ENCODE results near the gene DNMT1. TPM values are rescaled to one million over a fixed set of nuclear protein-coding genes. Genes with fewer than 3 reads are reported as not detected.

DNMT1 gene
- total RNA-seq, 1 experiment from 2014 or later, result 168 TPM

- POLR2A ChIA-PET, result no interaction called here
- TF ChIP-seq, protein P1, sequence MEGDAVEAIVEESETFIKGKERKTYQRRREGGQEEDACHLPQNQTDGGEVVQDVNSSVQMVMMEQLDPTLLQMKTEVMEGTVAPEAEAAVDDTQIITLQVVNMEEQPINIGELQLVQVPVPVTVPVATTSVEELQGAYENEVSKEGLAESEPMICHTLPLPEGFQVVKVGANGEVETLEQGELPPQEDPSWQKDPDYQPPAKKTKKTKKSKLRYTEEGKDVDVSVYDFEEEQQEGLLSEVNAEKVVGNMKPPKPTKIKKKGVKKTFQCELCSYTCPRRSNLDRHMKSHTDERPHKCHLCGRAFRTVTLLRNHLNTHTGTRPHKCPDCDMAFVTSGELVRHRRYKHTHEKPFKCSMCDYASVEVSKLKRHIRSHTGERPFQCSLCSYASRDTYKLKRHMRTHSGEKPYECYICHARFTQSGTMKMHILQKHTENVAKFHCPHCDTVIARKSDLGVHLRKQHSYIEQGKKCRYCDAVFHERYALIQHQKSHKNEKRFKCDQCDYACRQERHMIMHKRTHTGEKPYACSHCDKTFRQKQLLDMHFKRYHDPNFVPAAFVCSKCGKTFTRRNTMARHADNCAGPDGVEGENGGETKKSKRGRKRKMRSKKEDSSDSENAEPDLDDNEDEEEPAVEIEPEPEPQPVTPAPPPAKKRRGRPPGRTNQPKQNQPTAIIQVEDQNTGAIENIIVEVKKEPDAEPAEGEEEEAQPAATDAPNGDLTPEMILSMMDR (IDR thresholded peaks at IDR 0.05), result no peak
- TF ChIP-seq SIN3A (IDR thresholded peaks at IDR 0.05; ENCODE audit: borderline replicate concordance, insufficient read depth, low read depth, low read length) (no peak), TCF7L2 (IDR thresholded peaks at IDR 0.05; ENCODE audit: low read depth, low read length) (no peak), POLR2AphosphoS5 (IDR thresholded peaks at IDR 0.05; ENCODE audit: low read depth, low read length) (no peak)
- TF ChIP-seq, protein P2, sequence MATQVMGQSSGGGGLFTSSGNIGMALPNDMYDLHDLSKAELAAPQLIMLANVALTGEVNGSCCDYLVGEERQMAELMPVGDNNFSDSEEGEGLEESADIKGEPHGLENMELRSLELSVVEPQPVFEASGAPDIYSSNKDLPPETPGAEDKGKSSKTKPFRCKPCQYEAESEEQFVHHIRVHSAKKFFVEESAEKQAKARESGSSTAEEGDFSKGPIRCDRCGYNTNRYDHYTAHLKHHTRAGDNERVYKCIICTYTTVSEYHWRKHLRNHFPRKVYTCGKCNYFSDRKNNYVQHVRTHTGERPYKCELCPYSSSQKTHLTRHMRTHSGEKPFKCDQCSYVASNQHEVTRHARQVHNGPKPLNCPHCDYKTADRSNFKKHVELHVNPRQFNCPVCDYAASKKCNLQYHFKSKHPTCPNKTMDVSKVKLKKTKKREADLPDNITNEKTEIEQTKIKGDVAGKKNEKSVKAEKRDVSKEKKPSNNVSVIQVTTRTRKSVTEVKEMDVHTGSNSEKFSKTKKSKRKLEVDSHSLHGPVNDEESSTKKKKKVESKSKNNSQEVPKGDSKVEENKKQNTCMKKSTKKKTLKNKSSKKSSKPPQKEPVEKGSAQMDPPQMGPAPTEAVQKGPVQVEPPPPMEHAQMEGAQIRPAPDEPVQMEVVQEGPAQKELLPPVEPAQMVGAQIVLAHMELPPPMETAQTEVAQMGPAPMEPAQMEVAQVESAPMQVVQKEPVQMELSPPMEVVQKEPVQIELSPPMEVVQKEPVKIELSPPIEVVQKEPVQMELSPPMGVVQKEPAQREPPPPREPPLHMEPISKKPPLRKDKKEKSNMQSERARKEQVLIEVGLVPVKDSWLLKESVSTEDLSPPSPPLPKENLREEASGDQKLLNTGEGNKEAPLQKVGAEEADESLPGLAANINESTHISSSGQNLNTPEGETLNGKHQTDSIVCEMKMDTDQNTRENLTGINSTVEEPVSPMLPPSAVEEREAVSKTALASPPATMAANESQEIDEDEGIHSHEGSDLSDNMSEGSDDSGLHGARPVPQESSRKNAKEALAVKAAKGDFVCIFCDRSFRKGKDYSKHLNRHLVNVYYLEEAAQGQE (IDR thresholded peaks at IDR 0.05; ENCODE audit: insufficient read depth in 1 of 2, low read depth in 2 of 2, low read length in 1 of 2), result no peak
- Histone ChIP-seq H3K9me3 (ENCODE audit: control insufficient read depth, insufficient read depth, low read depth, low read length) (no peaks in the 10 kb centered on the region), H3K27me3 (ENCODE audit: control insufficient read depth, insufficient read depth, low read length) (no peaks in the 10 kb centered on the region), H3K36me3 (ENCODE audit: control insufficient read depth, insufficient read depth, low read length) (peaks cover 6% of the 10 kb centered on the region; the same call in 1 of the 2 replicates), H3K27ac (ENCODE audit: low read length) (no peak overlapping the region), H3K4me1 (ENCODE audit: control insufficient read depth, insufficient read depth, low read length) (no peaks in the 10 kb centered on the region), H3K4me3 (ENCODE audit: low read depth in 2 of 2, low read length in 2 of 2) (no peak overlapping the region)
- intact Hi-C loops (cut with micrococcal nuclease; ENCODE audit: unreplicated experiment), result no loop called here
- DNase-seq (ENCODE audit: low read depth, low spot score), result no peak
- in situ Hi-C loops (cut with HindIII; ENCODE audit: low pct_unique_long_range_greater_than_20kb, low sequenced_read_pairs), result no loop called here
- CTCF ChIA-PET, result no interaction called here
- ATAC-seq, result no peak
- no TSS peak for BruUV-seq (replicated peaks)
Observed at GRCh38 chr19:10134040-10134439, 60.7 kb downstream of the DNMT1 start.

- ATAC-seq (no peak), DNase-seq (ENCODE audit: low read depth, low spot score) (no peak)
- intact Hi-C loops (cut with micrococcal nuclease; ENCODE audit: unreplicated experiment), result no loop called here
- H3K27me3 ChIP-seq (ENCODE audit: control insufficient read depth, insufficient read depth, low read length), result no peaks in the 10 kb centered on the region
- H3K36me3 ChIP-seq (ENCODE audit: control insufficient read depth, insufficient read depth, low read length), result peaks cover 8% of the 10 kb centered on the region; the same call in 1 of the 2 replicates
- POLR2A ChIA-PET, result no interaction called here
- no TSS peak for BruUV-seq (replicated peaks)
- in situ Hi-C loops (cut with HindIII; ENCODE audit: low pct_unique_long_range_greater_than_20kb, low sequenced_read_pairs), result no loop called here
- TF ChIP-seq, protein P1 (IDR thresholded peaks at IDR 0.05), result no peak
- TF ChIP-seq, protein P2 (IDR thresholded peaks at IDR 0.05; ENCODE audit: insufficient read depth in 1 of 2, low read depth in 2 of 2, low read length in 1 of 2), result no peak
- TF ChIP-seq SIN3A (IDR thresholded peaks at IDR 0.05; ENCODE audit: borderline replicate concordance, insufficient read depth, low read depth, low read length) (no peak), TCF7L2 (IDR thresholded peaks at IDR 0.05; ENCODE audit: low read depth, low read length) (no peak), POLR2AphosphoS5 (IDR thresholded peaks at IDR 0.05; ENCODE audit: low read depth, low read length) (no peak)
- no peaks in the 10 kb centered on the region for H3K9me3 ChIP-seq (ENCODE audit: control insufficient read depth, insufficient read depth, low read depth, low read length)
- no peak overlapping the region for H3K27ac ChIP-seq (ENCODE audit: low read length)
- CTCF ChIA-PET, result no interaction called here
- H3K4me3 ChIP-seq (ENCODE audit: low read depth in 2 of 2, low read length in 2 of 2), result no peak overlapping the region
- H3K4me1 ChIP-seq (ENCODE audit: control insufficient read depth, insufficient read depth, low read length), result no peaks in the 10 kb centered on the region
Observed at GRCh38 chr19:10133596-10133995, 61.2 kb downstream of the DNMT1 start.
